Myometrial cell (primary cell): ENCODE results near the gene DENND4B. TPM values are rescaled to one million over a fixed set of nuclear protein-coding genes. Genes with fewer than 3 reads are reported as not detected.

Source experiments
- total RNA-seq: library from RNA; depleted of rRNA; stranded (reverse); fragments of >200 nt; gene quantifications from 2 replicates; pipeline ENCODE4 v1.2.3, GENCODE V29; 2015

The DENND4B gene, protein sequence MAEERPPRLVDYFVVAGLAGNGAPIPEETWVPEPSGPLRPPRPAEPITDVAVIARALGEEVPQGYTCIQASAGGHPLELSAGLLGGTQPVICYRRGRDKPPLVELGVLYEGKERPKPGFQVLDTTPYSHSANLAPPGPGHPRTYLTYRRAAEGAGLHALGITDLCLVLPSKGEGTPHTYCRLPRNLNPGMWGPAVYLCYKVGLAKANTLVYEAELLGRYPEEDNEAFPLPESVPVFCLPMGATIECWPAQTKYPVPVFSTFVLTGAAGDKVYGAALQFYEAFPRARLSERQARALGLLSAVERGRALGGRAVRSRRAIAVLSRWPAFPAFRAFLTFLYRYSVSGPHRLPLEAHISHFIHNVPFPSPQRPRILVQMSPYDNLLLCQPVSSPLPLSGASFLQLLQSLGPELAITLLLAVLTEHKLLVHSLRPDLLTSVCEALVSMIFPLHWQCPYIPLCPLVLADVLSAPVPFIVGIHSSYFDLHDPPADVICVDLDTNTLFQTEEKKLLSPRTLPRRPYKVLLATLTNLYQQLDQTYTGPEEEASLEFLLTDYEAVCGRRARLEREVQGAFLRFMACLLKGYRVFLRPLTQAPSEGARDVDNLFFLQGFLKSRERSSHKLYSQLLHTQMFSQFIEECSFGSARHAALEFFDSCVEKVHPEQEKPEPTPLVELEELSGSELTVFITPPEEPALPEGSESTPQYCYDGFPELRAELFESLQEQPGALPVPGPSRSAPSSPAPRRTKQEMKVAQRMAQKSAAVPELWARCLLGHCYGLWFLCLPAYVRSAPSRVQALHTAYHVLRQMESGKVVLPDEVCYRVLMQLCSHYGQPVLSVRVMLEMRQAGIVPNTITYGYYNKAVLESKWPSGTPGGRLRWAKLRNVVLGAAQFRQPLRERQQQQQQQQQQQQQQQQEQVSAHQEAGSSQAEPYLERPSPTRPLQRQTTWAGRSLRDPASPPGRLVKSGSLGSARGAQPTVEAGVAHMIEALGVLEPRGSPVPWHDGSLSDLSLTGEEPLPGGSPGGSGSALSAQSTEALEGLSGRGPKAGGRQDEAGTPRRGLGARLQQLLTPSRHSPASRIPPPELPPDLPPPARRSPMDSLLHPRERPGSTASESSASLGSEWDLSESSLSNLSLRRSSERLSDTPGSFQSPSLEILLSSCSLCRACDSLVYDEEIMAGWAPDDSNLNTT (N-terminal part only)
- 6.4 and 8.6 TPM in 2 replicates for total RNA-seq

GRCh38 chr1:153946622-153947241 is at the start of gene DENND4B:
TSS of gene DENND4B (minus strand) at chr1:153946718. CDS start at chr1:153944374, 2,344 bp downstream.

GRCh38 chr1:153990468-153991150 is 44.1 kb upstream of the DENND4B start, which contains the start of gene RPS27:
TSS of gene RPS27 (plus strand) at chr1:153990762. CDS start at chr1:153990797, 35 bp downstream.

DNA sequence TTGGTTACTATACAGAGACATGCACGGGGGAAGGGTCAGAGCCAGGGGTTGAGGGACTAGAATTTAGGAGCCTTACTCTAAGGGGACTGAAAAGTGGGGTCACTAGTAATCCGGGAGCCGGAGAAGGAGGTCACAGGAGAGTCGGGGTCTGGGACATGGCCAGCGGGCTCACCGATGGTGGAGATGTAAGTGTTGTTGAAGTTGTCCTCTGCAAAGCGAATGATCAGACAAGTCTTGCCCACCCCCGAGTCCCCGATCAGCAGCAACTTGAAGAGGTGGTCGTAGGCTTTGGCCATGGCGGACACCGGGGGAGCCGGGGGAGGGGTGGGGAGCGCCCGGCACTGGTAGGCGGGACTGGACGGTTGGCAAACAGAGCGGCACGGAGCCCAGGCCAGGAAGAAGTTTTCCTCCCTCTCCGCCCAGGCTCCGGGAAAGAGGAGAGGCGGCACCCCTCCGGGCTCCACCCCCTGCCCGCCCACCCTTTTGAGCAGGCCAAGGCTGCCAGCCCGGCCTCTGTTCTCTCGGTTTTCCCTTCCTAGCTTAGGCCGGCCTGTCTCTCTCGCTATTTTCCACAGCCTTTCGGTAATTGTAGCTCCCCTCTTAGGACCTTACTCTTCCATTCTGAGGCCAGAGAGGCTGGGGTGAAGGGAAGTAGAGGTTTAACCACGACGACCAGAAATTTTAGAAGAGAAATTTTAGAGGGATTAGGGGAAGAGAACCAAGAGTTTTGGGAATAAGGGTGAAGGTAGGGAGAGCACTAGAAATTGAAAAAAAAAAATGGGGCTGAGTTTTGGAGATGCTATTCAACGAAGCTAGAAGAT is 39.6 kb upstream of the DENND4B start, which contains the start of gene RAB13:
RAB13 (minus strand) TSS at position 399 of the 821 bp plus-strand sequence; CDS start at position 296, 103 bp downstream.

GRCh38 chr1:153977250-153978240 is 31.0 kb upstream of the DENND4B start, which contains the start of gene JTB:
TSS of gene JTB (minus strand) at chr1:153977674. CDS start at chr1:153977252, 422 bp downstream.

DNA sequence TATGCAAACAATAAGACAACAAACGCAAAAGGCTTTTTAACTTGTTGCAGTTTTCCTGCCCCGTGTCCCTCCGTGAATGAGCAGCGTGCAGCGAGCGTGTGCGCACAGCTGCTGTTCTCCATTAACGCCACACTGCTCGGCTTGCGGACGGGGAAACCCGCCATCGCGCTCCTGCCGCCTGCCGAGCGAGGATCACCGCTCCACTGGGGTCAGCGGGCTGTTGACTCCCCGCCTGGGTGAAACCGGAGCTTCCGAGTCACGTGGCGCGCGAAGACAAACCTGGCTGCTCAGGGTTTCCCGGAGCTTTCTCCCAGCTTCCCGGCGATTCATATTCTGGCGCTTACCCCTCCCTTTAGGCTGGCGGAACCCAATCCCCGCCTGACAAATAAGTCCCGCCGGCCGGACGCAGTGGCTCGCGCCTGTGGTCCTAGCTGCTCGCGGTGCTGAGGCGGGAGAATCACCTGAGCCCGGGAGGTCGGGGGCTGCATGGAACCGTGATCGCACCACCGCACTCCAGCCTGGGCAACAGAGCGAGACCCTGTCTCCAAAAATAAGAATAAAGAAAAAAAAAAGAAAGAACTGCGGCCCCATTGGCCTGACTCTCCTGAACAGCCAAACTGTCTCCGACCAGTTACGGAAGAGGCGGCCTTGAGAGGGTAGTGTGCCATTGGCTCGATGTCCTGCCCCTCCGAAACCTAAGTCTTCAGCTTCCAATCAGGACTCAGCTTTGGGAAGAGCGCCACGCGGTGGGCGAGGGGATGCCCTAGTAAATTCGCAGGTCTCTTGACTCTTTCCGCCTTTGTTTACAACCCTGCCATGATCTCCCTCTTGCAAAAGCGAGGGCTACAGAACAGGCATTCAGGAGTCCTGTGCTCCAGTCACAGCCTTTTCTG is 20.8 kb upstream of the DENND4B start, which contains the start of gene CREB3L4:
CREB3L4 (plus strand) TSS at position 796 of the 893 bp plus-strand sequence. CDS start 624 bp downstream, outside the sequence.

DNA sequence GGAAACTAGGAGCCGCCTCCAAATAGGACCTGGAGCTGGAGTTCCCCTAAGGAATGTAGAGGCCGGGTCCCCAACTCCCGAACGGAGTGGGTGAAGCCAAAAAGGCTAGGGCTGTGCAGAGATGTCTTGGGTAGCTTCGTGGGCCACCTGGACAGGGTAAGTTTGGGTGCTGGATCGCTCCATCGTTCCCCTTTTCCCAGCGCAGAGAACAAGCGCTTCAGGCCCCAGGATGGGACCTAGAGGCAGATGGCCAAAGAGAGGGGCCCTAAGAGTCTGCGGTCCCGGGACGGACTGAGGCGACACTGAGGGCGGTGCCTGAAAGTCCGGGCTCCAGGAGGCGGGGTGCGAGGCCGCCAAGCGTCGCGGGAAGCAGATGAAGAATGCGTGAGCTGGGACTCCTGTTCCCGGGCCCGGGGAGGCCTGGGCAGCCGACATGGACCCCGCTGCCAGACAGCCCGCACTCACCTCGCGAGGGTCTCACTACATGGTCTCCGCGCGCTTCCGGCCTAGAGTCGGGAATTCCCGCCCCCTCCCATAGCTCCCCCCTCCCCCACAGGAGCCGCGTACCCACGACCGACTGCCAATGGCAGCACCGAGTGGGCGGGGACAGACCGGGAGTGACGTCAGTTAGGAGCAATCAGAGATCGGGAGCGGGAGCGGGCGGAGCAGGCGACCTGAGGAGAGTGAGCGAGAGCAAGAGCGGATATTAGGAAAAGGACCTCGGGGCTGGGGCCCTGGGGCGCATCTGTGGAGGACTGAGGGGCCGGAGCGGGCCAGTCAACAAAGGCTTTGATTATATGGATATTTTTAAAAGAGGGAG is 16.7 kb upstream of the DENND4B start, which contains the start of gene SLC39A1:
SLC39A1 (minus strand) TSS at position 508 of the 820 bp plus-strand sequence. CDS start 822 bp downstream, outside the sequence.

GRCh38 chr1:153958111-153958960 is 11.8 kb upstream of the DENND4B start, which contains the start of gene CRTC2:
TSS of gene CRTC2 (minus strand) at chr1:153958612. CDS start at chr1:153958497, 115 bp downstream.

DNA sequence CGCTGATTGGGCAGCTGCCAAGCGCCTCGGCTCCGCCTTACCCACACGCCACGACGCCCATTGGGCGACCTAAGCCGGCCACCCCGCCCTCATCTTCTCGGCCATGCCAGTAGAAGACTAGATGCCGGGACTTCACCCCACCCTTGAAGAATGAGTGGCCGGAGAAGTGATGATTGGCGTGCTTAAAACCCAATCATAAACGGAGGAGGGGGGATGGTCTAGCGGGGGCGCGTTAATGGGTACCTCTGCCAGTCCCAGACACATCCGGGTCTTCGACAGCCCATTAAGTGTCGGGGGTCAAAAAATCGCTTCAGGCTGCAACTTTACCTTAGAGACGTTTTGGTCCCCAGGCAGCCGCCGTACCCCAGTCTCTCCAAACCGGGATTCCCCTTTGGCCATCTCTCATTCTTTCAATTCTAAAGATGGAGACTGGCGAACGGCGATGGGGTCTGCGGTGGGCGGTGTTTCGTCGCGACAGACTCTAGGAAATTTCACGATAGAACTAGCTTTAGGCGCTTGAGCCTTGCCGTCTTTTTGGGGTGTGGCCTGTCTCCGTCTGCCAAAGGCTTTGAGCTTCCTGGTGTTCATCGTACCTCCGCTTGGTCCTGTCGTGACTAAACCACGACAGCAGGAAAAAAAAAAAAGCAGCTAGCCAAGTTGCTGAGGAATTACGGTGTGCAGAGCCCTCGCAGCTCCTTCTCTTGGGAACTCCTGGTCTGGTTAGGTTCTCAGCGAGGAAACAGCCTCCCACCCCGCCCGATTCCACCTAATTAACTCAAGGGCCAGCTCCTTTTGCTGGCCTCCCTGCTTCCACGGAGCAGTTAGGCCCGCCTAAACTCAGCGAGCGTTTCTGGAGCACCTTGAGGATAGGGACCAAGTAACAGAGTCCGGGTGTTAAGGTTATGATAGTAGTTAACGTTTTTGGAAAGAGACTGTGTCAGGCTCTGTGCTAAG is 23.3 kb downstream of the DENND4B start, which contains the start of gene GATAD2B:
GATAD2B (minus strand) TSS at position 1 of the 954 bp plus-strand sequence. CDS start 94,625 bp downstream, outside the sequence.

Other genes starting within 250 kb of the DENND4B start
- 26.5 and 27.6 TPM in 2 replicates for gene INTS3, start 218.7 kb downstream of the DENND4B start, total RNA-seq
- 5.8 and 8.7 TPM in 2 replicates for gene SLC27A3, start 171.3 kb downstream of the DENND4B start, total RNA-seq
- gene GATAD2B, start 23.7 kb downstream of the DENND4B start, total RNA-seq, result 3.7 and 8.5 TPM in 2 replicates
- gene CRTC2, start 11.9 kb upstream of the DENND4B start, total RNA-seq, result 8.0 and 10.4 TPM in 2 replicates
- gene SLC39A1, start 16.8 kb upstream of the DENND4B start, total RNA-seq, result 139 and 147 TPM in 2 replicates
- gene CREB3L4, start 21.2 kb upstream of the DENND4B start, total RNA-seq, result 7.8 and 14.7 TPM in 2 replicates
- 204 and 241 TPM in 2 replicates for gene JTB, start 31.0 kb upstream of the DENND4B start, total RNA-seq
- 36.2 and 47.3 TPM in 2 replicates for gene RAB13, start 39.6 kb upstream of the DENND4B start, total RNA-seq
- gene RPS27, start 44.0 kb upstream of the DENND4B start, total RNA-seq, result 1,649 and 2,362 TPM in 2 replicates
- gene NUP210L, start 208.4 kb upstream of the DENND4B start, total RNA-seq, result not detected in 2 replicates
- 592 and 711 TPM in 2 replicates for gene TPM3, start 245.4 kb upstream of the DENND4B start, total RNA-seq